SJSA1 (cell line): ENCODE data around the gene SPEG. TPM values are rescaled to one million over a fixed set of nuclear protein-coding genes. Genes with fewer than 3 reads are reported as not detected.
A peak's percentile ranks its signal among the peaks of the same experiment; 100 is the strongest.

Experiments
- DNase-seq, 2 experiments: peaks; one replicate each; pipeline ENCODE4 v3.0.0-alpha.2; 2015 to 2020; ENCODE audit warnings: low spot score in 2 of 2, low read depth in 1 of 2
- H3K27ac ChIP-seq: fragments of 250-450 bp; sonication (Bioruptor Pico); 2 replicates; pipeline ENCODE4 v1.5.1; 2020; ENCODE audit warnings: mild to moderate bottlenecking, moderate library complexity
- H3K27me3 ChIP-seq: fragments of 250-450 bp; sonication (Bioruptor Pico); replicated peaks from 2 replicates; pipeline ENCODE4 v1.5.1; 2020; ENCODE audit warnings: mild to moderate bottlenecking, moderate library complexity
- H3K36me3 ChIP-seq: fragments of 250-450 bp; sonication (Bioruptor Pico); 2 replicates; pipeline ENCODE4 v1.5.1; 2020; ENCODE audit warnings: mild to moderate bottlenecking
- H3K4me1 ChIP-seq: fragments of 250-450 bp; sonication (Bioruptor Pico); replicated peaks from 2 replicates; pipeline ENCODE4 v1.6.1; 2021; ENCODE audit warnings: mild to moderate bottlenecking
- H3K4me3 ChIP-seq: fragments of 250-450 bp; sonication (Bioruptor Pico); 2 replicates; pipeline ENCODE4 v1.5.1; 2020; ENCODE audit warnings: mild to moderate bottlenecking
- H3K9me3 ChIP-seq: fragments of 250-450 bp; sonication (Bioruptor Pico); replicated peaks from 2 replicates; pipeline ENCODE4 v1.5.1; 2020; ENCODE audit warnings: mild to moderate bottlenecking
- total RNA-seq: library from RNA; depleted of rRNA; stranded (reverse); fragments of >200 nt; shearing (Covaris generic); gene quantifications from 2 replicates; pipeline ENCODE4 v1.2.3, GENCODE V29; 2014

SPEG gene
- total RNA-seq, 1 experiment from 2014 or later: 4.2 TPM

- Histone ChIP-seq H3K4me3 (no peak overlapping the region), H3K4me1 (peaks cover 14% of the 10 kb centered on the region), H3K9me3 (no peaks in the 10 kb centered on the region), H3K36me3 (no peaks in the 10 kb centered on the region), H3K27ac (no peak overlapping the region), H3K27me3 (no peaks in the 10 kb centered on the region)
- no peak for DNase-seq
Measured at GRCh38 chr2:219471476-219472371, 37.1 kb downstream of the SPEG start.

- Histone ChIP-seq H3K27ac (no peak overlapping the region), H3K9me3 (no peaks in the 10 kb centered on the region)
Measured at GRCh38 chr2:219472629-219473187, 38.1 kb downstream of the SPEG start.

GRCh38 chr2:219473511-219473910, 38.9 kb downstream of the SPEG start:
- no peak overlapping the region for H3K27ac ChIP-seq
- no peak overlapping the region for H3K4me3 ChIP-seq
- peaks cover 14% of the 10 kb centered on the region for H3K4me1 ChIP-seq
- no peaks in the 10 kb centered on the region for H3K36me3 ChIP-seq
- H3K9me3 ChIP-seq: no peaks in the 10 kb centered on the region
- H3K27me3 ChIP-seq: no peaks in the 10 kb centered on the region
- DNase-seq: no peak

More at GRCh38 chr2:219472629-219473187, 38.1 kb downstream of the SPEG start:
- no peaks in the 10 kb centered on the region for H3K27me3 ChIP-seq
- no peak for DNase-seq
- H3K36me3 ChIP-seq: no peaks in the 10 kb centered on the region
- H3K4me3 ChIP-seq: no peak overlapping the region
- peaks cover 14% of the 10 kb centered on the region for H3K4me1 ChIP-seq

- Histone ChIP-seq H3K36me3 (no peaks in the 10 kb centered on the region), H3K4me1 (peaks cover 6% of the 10 kb centered on the region), H3K9me3 (no peaks in the 10 kb centered on the region), H3K27me3 (no peaks in the 10 kb centered on the region), H3K4me3 (no peak overlapping the region), H3K27ac (no peak overlapping the region)
- no peak for DNase-seq
Measured at GRCh38 chr2:219474285-219475060, 39.8 kb downstream of the SPEG start.

GRCh38 chr2:219475278-219475677, 40.6 kb downstream of the SPEG start:
- no peaks in the 10 kb centered on the region for H3K4me1 ChIP-seq
- DNase-seq: no peak
- no peaks in the 10 kb centered on the region for H3K27me3 ChIP-seq
- no peak overlapping the region for H3K4me3 ChIP-seq
- H3K27ac ChIP-seq: no peak overlapping the region
- no peaks in the 10 kb centered on the region for H3K36me3 ChIP-seq
- H3K9me3 ChIP-seq: no peaks in the 10 kb centered on the region

GRCh38 chr2:219475697-219476651, 41.3 kb downstream of the SPEG start:
- peak; percentile 53 to 65 for DNase-seq
- Histone ChIP-seq H3K27me3 (no peaks in the 10 kb centered on the region), H3K4me3 (no peak overlapping the region), H3K9me3 (no peaks in the 10 kb centered on the region), H3K36me3 (no peaks in the 10 kb centered on the region), H3K4me1 (no peaks in the 10 kb centered on the region), H3K27ac (no peak overlapping the region)

- H3K9me3 ChIP-seq: no peaks in the 10 kb centered on the region
- H3K36me3 ChIP-seq: no peaks in the 10 kb centered on the region
- no peak overlapping the region for H3K4me3 ChIP-seq
- no peaks in the 10 kb centered on the region for H3K4me1 ChIP-seq
- H3K27me3 ChIP-seq: no peaks in the 10 kb centered on the region
- DNase-seq: no peak
- H3K27ac ChIP-seq: no peak overlapping the region
Measured at GRCh38 chr2:219476652-219477151, 42.1 kb downstream of the SPEG start.

GRCh38 chr2:219477179-219477578, 42.5 kb downstream of the SPEG start:
- Histone ChIP-seq H3K36me3 (no peaks in the 10 kb centered on the region), H3K27me3 (no peaks in the 10 kb centered on the region), H3K4me1 (no peaks in the 10 kb centered on the region), H3K27ac (no peak overlapping the region), H3K9me3 (no peaks in the 10 kb centered on the region), H3K4me3 (no peak overlapping the region)
- no peak for DNase-seq

- Histone ChIP-seq H3K27ac (no peak overlapping the region), H3K9me3 (no peaks in the 10 kb centered on the region), H3K27me3 (no peaks in the 10 kb centered on the region; the same call in 1 of the 2 replicates), H3K4me1 (no peaks in the 10 kb centered on the region), H3K36me3 (no peaks in the 10 kb centered on the region), H3K4me3 (no peak overlapping the region)
- no peak for DNase-seq
Measured at GRCh38 chr2:219477815-219478214, 43.2 kb downstream of the SPEG start.

- Histone ChIP-seq H3K4me1 (no peaks in the 10 kb centered on the region; the same call in 1 of the 2 replicates), H3K9me3 (no peaks in the 10 kb centered on the region), H3K36me3 (no peaks in the 10 kb centered on the region), H3K27me3 (peaks cover 5% of the 10 kb centered on the region; the same call in 1 of the 2 replicates), H3K27ac (no peak overlapping the region), H3K4me3 (no peak overlapping the region)
- no peak for DNase-seq
Measured at GRCh38 chr2:219478916-219479315, 44.3 kb downstream of the SPEG start.

GRCh38 chr2:219480004-219480403, 45.4 kb downstream of the SPEG start:
- Histone ChIP-seq H3K36me3 (no peaks in the 10 kb centered on the region), H3K4me3 (no peak overlapping the region), H3K9me3 (no peaks in the 10 kb centered on the region), H3K27me3 (peaks cover 16% of the 10 kb centered on the region), H3K4me1 (peaks cover 8% of the 10 kb centered on the region), H3K27ac (no peak overlapping the region)
- no peak for DNase-seq

GRCh38 chr2:219482674-219483405, 48.2 kb downstream of the SPEG start:
- Histone ChIP-seq H3K27ac (no peak overlapping the region), H3K36me3 (no peaks in the 10 kb centered on the region), H3K4me3 (no peak overlapping the region), H3K9me3 (no peaks in the 10 kb centered on the region), H3K27me3 (peaks cover 37% of the 10 kb centered on the region), H3K4me1 (peaks cover 8% of the 10 kb centered on the region)
- DNase-seq: no peak
